Effector CD8-positive, alpha-beta T cell (primary cell): ENCODE data around the gene JMJD6.
"Not testable (repeated sequence)": the region's sequence is repeated elsewhere in the genome, so short reads cannot be mapped to it uniquely, and the experiment has no call there.

Experiments used
- DNase-seq: peaks from one replicate; lab custom pipeline; 2025; lab: John Stamatoyannopoulos, UW
- total RNA-seq, 4 experiments: gene quantifications; one replicate each; lab custom pipeline; 2026; lab: John Stamatoyannopoulos, UW

Gene JMJD6
- total RNA-seq: 120 to 176 (median 134) reads per million in 4 experiments

GRCh38 chr17:76726231-76726775 lies at the start of gene JMJD6:
Gene JMJD6, minus strand, starts transcription at chr17:76726606. Its CDS starts 131 bp downstream, at chr17:76726475.
- DNase-seq: peak; percentile 89

DNA sequence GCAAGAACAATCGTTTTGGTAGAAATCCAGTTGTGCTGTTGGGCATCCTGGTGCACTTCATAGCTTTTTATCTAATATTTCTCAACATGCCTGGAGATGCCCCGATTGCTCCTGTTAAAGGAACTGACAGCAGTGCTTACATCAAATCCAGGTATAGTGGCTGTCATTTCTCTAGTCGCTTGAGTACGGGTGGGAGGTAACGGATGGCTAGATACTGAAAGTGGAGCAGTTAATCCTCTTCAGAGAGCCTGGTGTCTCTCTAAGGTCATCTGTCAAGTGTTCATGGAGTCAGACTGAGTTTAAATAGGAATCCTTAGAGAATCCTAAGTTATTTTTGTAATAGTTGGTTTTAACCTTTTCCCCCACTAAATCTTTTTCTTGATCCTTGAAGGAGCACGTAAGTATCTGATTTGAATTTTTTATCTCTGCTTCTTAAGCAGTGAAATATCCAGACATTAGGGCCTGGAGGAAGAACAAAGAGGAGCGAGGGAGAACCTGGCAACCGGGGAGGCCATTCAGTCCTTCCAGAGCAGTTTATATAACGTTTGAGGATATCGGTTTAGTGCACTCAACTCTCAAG lies 48.7 kb upstream of the JMJD6 start:
- DNase-seq: no peak

DNA sequence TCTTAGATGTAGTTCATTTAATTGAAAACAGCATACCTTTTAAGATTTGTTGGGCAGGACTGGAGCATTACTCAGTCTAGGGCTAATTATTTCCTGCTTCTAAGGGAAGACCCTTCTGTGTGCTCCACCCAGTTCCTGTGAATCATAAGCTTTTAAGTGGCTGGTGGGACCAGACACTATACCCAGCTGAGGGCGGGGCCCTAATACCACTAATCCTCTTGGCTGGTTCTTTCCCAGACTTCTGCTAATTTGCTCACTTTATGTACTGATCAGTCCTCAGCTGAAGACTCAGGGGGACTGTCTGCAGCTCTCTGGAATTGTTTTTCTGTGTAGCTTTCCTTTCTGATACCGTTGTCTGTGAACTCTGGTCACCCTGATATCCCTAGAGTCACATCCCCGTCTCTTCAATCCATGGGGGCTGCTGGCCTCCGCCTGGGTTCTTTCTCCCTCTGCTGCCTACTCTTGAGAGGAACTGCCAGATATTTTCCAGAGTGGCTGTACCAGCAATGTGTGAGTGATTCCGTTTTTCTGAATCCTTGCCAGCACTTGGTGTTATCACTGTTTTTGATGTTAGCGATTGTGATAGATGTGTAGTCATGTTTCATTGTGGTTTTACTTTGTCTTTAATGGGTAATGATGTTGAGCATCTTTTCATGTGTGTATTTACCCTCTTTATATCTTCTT lies 46.6 kb upstream of the JMJD6 start:
- DNase-seq: peak; percentile 18

- no peak for DNase-seq
Observed at GRCh38 chr17:76758570-76758969, 32.2 kb upstream of the JMJD6 start.

DNA sequence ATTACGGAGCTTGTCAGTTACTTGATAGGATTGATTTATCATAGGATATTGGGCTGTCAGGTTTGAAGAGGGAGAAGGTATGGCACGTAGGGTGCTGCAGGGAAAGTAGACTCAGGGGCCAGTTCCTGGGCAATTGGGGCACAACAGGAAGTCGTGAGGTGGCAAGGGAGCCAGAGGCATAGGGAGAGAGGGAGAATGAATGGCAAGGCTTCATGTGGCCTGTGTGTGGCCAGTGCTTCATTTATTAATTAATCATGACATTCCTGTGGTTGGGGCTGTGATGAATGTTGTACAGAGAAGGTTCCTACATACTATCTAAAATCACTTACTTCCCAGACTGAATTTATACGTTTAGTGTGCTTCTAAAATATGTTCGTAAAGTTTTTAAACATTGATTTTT lies 30.9 kb upstream of the JMJD6 start:
- no peak for DNase-seq

DNA sequence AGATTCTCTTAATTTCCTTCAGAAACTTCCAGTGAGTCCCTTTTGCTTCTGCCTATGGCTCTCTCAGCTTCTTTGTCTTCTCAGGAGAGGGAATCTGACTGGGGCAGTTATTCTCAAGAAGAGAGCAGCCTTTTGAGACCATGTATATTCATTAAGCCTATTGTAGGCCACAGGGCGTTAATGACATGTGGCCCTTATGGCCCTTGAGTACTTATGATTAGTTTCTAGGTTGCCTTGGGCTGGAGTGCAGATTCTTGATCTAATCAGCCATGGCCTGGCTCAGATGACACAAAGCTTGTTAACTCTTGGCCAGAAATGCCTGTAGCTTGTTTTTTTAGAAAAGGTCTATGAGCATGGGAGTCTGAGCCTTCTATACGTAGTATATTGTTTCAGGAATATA lies 28.9 kb upstream of the JMJD6 start:
- no peak for DNase-seq

- no peak for DNase-seq
Observed at GRCh38 chr17:76753061-76753961, 26.9 kb upstream of the JMJD6 start.

- no peak for DNase-seq
Observed at GRCh38 chr17:76752006-76752405, 25.6 kb upstream of the JMJD6 start.

DNA sequence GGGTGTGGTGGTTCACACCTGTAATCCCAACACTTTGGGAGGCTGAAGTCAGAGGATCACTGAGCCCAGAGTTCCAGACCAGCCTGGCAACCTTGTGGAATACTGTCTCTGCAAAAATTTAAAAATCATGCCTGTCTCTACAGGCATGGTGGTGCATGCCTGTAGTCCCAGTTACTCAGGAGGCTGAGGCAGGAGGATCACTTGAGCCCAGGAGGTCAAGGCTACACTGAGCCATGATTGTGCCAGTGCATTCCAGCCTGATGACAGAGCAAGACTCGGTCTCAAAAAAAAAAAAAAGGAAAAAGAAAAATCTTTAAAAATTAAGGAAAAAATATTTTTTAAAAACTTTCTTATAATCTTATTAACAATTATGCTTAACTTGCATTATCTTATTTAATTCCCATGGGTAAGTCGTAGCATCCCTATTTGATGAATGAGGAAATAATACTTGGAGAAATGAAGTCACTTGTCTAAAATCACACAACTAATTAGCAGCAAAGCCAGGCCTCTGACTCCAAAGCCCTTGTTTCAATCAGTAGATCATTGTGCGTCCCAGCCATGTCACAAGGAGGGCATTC lies 25.1 kb upstream of the JMJD6 start:
- no peak for DNase-seq

- DNase-seq: no peak
Observed at GRCh38 chr17:76748657-76749056, 22.3 kb upstream of the JMJD6 start.

DNA sequence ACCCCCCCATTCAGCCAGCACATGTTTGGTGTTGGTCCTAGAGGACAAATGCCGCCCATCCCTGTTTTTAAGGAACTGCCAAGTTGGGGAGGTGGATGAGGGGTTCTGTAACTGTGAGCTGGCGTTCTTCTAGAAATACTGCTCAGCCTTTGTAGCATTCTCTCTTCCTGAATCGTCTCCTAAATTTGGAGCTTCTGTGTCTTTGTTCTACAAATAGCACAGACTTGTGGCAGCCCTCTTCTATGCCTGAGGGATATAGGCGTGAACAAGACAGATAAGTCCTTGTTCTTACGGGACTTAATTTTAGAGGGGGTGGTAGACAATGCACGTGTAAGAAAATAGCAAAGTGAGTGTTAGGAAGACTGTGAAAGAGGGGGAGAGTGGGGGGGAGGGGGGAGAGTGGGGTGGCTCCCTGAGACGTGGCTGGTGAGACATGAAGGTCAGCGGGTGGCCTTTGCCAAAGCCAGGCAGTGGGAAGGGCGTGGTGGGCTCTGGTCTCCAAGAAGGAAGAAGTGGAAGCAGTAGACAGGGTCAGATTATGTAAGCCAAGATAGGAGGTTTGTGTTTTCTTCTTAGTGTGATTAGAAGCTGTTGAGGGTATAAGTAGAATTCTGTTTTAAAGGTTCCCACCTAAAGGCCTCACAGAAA lies 21.4 kb upstream of the JMJD6 start:
- no peak for DNase-seq

DNA sequence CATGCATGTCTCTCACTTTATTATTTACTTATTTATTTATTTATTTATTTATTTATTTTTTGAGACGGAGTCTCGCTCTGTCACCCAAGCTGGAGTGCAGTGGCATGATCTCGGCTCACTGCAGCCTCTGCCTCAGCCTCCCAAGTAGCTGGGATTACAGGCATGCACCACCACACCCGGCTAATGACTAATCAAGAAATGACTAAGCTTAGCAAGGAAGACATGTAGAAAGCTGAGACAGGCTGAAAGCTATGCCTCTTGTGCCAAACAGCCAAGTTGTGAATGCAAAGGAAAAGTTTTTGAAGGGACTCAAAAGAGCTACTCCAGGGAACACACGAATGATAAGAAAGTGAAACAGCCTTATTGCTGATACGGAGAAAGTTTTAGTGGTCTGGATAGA lies 19.4 kb upstream of the JMJD6 start:
- not testable (repeated sequence) for DNase-seq

DNA sequence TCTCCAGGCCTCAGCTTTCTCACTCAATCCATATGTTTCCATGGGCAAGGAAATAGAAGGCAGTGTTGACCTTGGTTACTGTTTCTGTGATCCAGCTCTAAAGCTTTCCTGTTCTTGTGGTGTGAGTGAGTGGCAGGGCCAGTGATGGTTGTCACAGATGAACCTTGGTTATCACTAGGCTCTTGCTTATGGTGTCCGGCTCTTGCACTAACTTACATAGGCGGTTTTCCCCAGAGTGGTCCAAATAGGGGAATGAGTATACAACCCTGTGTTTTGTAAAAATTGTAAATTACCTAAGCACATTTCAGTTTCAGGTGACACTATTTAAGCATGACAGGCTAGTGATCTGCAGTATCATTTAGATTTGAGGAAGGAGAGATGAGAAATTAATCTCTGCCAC lies 18.3 kb upstream of the JMJD6 start:
- no peak for DNase-seq

DNA sequence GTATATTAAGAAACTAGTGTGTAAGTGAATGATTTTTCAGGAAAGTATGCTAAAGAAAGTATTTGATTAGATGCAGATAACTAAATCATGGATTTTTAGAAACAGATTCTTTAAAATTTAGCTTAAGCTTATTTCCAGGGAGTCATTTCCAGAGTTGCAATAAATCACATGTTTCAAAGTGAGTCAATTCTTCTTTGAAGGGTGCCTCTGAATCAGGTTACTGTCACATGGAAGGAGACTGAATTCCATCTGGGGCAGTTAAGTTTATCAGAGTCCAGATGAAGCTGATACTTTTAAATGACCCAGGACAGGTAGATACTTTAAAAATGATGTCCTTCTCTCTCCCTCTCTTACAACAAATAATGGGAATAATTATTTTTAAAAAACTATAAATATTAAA lies 16.6 kb upstream of the JMJD6 start:
- DNase-seq: no peak

GRCh38 chr17:76740329-76741118 lies 14.1 kb upstream of the JMJD6 start:
- DNase-seq: no peak

DNA sequence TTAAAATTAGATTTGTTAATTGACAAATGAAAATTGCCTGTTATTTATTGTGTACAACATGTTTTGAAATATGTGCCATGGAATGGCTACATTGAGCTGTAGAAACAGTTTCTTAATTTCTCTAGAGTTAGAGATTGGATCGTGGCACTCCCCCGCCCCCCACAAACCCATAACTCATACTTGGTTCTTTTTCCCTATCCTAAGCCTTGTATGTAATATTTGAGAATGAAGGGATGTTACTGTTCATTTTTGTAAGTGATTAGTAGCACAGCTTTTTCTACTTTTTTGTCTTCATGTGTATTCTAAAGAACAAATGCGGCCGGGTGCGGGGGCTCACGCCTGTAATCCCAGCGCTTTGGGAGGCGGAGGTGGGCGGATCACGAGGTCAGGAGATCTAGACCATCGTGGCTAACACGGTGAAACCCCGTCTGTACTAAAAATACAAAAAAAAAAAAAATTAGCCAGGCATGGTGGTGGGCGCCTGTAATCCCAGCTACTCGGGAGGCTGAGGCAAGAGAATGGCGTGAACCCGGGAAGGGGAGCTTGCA lies 13.2 kb upstream of the JMJD6 start:
- DNase-seq: not testable (repeated sequence)

- DNase-seq: no peak
Observed at GRCh38 chr17:76738468-76738850, 12.1 kb upstream of the JMJD6 start.

GRCh38 chr17:76737676-76738467 lies 11.5 kb upstream of the JMJD6 start, which contains the start of gene MFSD11:
Gene MFSD11, plus strand, starts transcription at chr17:76738119. Its CDS starts 234 bp downstream, at chr17:76738353.
- peak; percentile 85 for DNase-seq

GRCh38 chr17:76737082-76737675 lies 10.8 kb upstream of the JMJD6 start, which contains the start of gene SRSF2:
Gene SRSF2, minus strand, starts transcription at chr17:76737331. Its CDS starts 171 bp downstream, at chr17:76737160.
- peak; percentile 98 for DNase-seq
